HG02938 (cell line): ENCODE measurements around the gene SLC19A3.
"Not testable (repeated sequence)": the region's sequence is repeated elsewhere in the genome, so short reads cannot be mapped to it uniquely, and the experiment has no call there.

Experiments
- ATAC-seq: cut with Tn5 transposase; IDR thresholded peaks from one replicate; pipeline ENCODE4 v1.9.1; 2021; ENCODE audit warnings: mild to moderate bottlenecking, moderate library complexity; ENCODE audit not compliant: unreplicated experiment

The SLC19A3 gene

GRCh38 chr2:227717687-227718567 lies at the start of gene SLC19A3:
TSS of gene SLC19A3 (minus strand) at chr2:227718028. CDS start at chr2:227702318, 15,710 bp downstream.
- ATAC-seq = no peak

DNA sequence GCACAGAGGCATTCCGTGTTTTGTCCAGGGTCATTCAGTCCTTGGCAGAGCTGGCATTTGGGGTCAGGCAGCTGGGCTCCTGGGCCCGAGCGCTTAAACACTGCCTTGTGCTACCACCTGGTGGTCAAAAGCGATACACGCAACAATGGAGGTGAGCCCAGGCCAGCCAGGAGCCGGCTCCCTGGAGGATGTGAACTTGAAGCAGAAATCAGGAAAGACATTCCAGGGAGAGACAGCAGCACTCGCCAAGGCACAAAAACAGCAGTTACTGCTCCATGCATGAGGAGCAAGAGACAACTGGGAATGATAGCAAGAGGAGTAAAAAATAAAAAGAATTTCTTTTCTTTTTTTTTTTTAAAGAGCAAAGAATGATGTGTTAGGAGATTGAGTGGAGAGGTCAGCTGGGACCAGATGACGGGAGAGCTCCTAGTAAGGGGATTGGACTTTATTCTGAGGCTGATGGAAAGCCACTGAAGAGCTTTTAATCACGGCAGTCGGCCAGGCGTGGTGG lies 48.6 kb upstream of the SLC19A3 start:
- peak; percentile 95 for ATAC-seq

DNA sequence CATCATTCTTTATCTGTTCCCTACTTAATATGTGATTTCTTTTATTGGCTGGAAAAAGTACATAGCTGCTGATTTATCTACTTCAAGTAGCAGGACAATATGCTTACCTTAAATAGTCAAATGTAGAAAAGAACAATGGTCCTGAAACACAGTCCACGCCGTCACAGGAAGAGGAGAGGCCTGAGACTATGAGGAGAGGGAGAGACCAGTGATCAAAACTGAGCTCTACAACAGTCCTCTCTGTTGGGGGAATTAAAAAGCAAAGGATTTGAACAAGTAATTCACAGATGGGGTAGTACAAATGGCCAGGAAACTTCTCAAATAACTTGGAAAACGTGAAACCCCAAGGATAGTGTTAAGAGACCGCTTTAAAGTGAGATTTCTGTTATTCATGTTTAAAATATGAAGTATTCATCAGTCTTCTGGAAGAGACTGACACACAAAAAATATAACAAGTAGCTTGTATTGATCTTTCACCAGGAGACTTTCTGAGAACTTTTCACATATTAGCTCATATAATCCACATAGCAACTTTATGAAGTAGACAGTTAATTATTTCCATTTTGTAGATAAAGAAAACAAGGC lies 48.1 kb upstream of the SLC19A3 start:
- ATAC-seq = no peak

DNA sequence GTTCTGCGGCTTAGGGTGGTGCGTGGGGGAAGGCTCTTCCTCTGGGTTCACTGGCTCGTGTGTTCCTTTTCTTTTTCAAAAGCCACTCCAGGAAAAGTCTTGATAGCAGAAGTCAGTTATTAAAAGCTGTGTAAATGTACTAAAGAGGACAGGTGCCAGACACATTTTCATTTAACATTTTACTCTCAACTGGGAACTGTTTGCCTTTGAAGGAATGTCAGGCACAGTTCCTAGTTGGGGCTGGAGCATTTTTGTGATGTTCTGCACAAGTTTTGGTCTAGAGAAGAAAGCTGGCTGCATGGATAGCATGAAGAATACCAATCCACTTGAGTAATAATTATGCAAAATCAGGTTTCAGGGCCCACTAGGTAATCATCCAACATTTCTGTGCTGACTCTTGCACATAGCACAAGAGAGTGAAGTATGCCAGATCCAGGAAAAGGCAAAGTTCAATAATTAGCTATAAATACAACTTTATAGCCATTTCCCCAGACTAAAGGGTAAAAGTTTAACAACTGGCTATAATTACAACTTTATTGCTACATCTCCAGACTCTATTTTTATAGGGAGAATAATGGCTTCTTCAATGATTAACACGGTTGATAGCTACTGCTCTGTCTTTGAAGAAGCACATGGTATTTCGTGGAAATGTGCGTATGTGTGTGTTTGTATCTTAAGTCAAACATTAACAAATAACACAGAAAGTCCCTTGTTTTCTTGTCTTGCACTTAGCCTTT lies 44.1 kb upstream of the SLC19A3 start:
- no peak for ATAC-seq

DNA sequence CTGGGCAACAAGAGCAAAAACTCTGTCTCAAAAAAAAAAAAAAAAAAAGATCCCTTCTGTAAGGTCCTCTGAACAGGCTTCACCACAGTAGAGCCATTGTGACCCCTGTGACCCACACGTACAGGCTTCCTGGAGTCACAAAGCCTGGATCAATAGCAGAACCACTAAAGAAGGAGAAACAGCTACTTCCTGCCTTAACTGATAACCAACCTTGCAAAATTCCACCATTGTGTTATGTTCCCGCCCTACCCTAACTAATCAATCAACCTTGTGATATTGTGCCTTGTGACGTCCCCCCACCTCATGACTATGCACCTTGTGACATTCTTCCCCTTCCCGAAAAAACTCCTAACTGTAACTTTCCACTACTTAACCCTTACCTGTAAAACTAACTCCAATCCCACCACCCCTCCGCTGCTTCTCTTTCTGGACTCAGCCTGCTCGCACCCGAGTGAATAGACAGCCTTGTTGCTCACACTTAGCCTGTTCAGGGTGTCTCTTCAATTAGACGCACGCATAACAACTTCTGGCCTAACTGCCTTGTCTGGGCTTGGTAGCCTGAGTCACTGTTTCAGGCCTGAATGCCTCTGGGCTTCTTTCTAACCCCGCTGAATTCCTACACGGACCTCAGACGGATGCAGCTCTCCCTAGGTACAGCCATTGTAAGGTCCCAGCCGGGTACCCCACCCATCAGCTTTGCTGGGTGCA lies 41.7 kb upstream of the SLC19A3 start:
- no peak for ATAC-seq

DNA sequence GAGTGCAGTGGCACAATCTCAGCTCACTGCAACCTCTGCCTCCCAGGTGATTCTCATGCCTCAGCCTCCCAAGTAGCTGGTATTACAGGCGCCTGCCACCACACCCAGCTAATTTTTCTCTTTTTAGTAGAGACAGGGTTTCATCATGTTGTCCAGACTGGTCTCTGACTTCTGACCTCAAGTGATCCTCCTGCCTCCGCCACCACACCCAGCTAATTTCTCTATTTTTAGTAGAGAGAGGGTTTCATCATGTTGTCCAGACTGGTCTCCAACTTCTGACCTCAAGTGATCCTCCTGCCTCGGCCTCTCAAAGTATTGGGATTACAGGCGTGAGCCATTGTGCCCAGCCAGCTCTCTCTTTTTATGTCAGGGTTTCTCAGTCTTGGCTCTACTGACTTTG lies 38.4 kb upstream of the SLC19A3 start:
- ATAC-seq = not testable (repeated sequence)

DNA sequence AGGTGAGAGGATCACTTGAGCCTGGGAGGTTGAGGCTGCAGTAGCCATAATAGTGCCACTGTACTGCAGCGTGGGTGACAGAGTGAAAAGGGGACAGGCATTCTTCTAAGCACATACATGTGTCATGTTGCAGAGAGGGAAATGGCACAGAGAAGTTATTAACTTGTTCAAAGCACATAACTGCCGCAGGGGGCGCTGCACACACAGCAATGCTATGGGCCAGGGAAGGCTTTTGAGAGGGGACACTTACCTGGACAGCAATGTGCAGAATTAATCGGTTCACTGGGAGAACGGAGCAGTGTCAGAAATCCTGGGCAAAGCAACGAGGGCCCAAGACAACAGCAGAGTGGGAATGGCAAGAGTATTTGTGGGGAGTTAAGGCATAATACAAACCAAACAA lies 30.3 kb upstream of the SLC19A3 start:
- ATAC-seq = no peak

DNA sequence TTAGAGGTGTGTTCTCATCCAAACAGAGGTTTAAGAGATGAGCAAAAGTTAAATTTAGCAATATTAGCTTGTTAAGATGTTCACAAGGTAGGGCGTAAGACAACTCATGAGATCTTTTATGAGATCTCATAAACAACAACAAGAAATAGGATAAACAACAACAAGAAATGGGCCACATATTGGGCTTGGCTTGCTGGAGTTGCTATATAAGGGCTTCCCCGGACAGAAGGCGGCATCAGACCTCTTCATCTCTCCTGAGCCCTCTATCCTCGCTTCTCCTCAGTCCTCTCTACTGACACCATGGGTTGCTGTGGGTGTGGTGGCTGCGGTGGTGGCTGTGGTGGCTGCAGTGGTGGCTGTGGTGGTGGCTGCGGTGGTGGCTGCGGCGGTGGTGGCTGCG lies 27.8 kb upstream of the SLC19A3 start, which contains the start of gene SCYGR8:
TSS of gene SCYGR8 (plus strand) at position 301 of the 400 bp plus-strand sequence. CDS start at position 301, 0 bp downstream.
- ATAC-seq = no peak

- not testable (repeated sequence) for ATAC-seq
These were observed 22.9 kb upstream of the SLC19A3 start for GRCh38 chr2:227740705-227741104.

- ATAC-seq = no peak
These were observed 21.5 kb upstream of the SLC19A3 start for GRCh38 chr2:227739351-227739750.

DNA sequence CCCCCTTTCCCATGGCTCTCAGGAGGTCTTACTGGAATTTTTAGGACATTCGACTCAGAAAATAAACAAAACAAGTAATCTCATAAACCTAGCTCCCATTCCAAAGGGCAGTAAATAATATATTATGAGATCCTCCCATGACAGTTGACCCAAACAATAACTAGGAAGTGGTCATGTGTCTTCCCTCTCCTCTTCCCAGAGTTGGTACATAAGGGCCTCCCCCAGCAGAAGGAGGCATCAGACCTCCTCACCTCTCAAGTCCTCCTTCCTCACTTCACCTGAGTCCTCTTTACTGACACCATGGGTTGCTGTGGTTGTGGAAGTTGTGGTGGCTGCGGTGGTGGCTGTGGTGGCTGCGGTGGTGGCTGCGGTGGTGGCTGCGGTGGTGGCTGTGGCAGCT lies 10.2 kb upstream of the SLC19A3 start, which contains the start of gene SCYGR7:
TSS of gene SCYGR7 (plus strand) at position 301 of the 400 bp plus-strand sequence. CDS start at position 301, 0 bp downstream.
- ATAC-seq = no peak

- no peak for ATAC-seq
These were observed 6.7 kb upstream of the SLC19A3 start, which contains the start of gene SCYGR6 for GRCh38 chr2:227724394-227725039. TSS of gene SCYGR6 (minus strand) at chr2:227724757. CDS start at chr2:227724757, 0 bp downstream.

- not testable (repeated sequence) for ATAC-seq
These were observed 5.0 kb upstream of the SLC19A3 start for GRCh38 chr2:227722821-227723220.

GRCh38 chr2:227720680-227721079 lies 2.9 kb upstream of the SLC19A3 start:
- ATAC-seq = no peak

DNA sequence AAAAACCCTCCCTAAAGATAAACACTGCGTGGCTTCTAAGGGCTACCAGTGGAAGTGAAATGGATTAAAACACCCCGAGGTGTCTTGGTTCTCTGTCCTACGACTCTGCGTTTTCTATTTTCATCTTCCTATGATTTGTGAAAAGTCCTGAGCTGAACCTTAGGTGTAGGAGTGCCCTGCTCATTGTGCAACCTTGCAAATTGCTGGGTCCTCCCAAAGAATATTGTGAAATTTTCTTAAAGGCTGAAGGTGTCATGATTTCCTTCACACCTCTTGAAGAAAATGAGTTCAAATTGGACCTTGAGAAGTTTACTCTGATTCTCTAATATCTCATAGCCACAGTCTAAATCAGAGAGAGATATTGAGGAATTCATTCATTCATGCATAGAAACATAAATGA lies 1.8 kb upstream of the SLC19A3 start:
- ATAC-seq = no peak

GRCh38 chr2:227716501-227716900 lies 1.3 kb downstream of the SLC19A3 start:
- no peak for ATAC-seq

DNA sequence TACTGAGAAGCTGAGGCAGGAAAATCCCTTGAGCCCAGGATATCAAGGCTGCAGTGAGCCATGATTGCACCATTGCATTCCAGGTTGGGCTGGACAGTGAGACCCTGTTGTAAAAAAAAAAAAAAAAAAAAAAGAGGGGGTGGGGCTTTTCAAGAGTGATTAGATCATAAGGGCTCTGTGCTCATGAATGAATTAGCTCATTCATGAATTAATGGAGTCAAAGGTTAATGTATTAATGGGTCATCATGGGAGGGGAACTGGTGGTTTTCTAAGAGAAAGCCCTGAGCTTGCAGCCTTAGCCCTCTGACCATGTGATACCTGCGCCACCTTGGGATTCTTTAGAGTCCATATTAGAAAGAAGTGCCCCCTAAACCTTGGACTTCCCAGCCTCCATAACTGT lies 4.5 kb downstream of the SLC19A3 start:
- ATAC-seq = no peak

- no peak for ATAC-seq
These were observed 6.8 kb downstream of the SLC19A3 start for GRCh38 chr2:227710986-227711385.

- ATAC-seq = no peak
These were observed 10.4 kb downstream of the SLC19A3 start for GRCh38 chr2:227707390-227707789.

DNA sequence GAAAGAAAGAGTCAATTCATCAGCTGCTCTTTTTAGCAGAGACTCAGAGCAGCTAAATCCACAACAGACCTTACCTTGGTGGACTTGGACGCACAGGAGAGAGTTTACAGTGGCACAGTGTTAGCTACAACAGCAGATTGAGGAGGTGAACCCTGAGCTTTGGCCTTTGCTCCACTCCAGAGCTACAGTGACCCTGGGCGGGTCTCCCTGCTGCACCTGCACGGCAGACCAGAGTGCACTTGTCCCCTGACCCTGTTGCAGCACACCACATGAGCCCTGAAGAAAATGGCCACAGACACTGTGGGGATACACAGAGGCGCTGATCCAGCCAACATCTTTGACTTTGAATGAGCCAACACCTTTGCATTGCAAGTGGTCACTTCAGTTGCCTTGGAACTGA lies 11.0 kb downstream of the SLC19A3 start:
- no peak for ATAC-seq
